ENCODE measurements around the gene WDR27. TPM values are rescaled to one million over a fixed set of nuclear protein-coding genes. Genes with fewer than 3 reads are reported as not detected.

WDR27 gene
- total RNA-seq, 4 donors from 2014 or later = 12.4 to 38.7 (median 27.6) TPM

DNA sequence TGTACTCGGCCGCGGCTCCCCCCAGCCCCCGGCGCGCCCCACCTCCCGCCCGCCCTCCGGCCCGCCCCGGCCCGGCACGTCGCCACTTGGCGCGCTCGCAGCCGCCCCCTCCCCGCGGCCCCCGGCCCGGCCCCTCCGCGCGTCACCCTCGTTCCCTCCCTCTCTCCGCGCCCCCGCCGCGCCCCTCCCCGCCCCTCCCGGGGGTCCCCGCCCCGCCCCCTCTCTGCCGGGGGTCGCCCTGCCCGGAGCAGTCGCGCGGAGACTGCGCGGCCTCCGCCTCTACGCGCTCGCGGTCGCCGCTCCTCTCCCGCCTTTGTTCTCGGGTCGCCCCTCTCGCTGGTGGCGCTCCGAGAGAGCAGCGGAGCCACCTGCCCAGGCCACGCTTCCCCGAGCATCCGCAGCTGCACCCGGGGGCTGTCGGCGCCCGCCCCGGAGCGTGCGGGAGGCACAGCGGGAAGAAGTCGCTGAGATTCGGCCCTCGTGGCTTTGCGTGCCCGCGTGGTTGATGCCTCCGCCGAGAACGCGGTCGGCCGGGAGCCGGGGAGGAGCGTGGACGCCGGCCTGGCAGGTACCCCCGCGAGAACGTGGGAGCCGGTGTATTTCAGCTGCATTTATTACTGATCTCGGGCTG, 22.8 kb upstream of the WDR27 start, which contains the start of gene PHF10:
PHF10 (minus strand) TSS at position 7 of the 631 bp plus-strand sequence. CDS start 569 bp downstream, outside the sequence.
- peak within 1 kb of the TSS; percentile 78 to 95 (median 82) for H3K4me3 ChIP-seq
- peak within 1 kb of the TSS; percentile 93 to 99 (median 96) for H3K27ac ChIP-seq
- intact Hi-C loops (cut with DNase I) = no loop called here
- WGBS, 2 donors = no CpG with 5 or more reads among the region's 89 CpGs
- no peaks in the 10 kb centered on the region for H3K9me3 ChIP-seq
- TF ChIP-seq POLR2A (IDR thresholded peaks at IDR 0.05) = no peak
- TF ChIP-seq, protein P1, sequence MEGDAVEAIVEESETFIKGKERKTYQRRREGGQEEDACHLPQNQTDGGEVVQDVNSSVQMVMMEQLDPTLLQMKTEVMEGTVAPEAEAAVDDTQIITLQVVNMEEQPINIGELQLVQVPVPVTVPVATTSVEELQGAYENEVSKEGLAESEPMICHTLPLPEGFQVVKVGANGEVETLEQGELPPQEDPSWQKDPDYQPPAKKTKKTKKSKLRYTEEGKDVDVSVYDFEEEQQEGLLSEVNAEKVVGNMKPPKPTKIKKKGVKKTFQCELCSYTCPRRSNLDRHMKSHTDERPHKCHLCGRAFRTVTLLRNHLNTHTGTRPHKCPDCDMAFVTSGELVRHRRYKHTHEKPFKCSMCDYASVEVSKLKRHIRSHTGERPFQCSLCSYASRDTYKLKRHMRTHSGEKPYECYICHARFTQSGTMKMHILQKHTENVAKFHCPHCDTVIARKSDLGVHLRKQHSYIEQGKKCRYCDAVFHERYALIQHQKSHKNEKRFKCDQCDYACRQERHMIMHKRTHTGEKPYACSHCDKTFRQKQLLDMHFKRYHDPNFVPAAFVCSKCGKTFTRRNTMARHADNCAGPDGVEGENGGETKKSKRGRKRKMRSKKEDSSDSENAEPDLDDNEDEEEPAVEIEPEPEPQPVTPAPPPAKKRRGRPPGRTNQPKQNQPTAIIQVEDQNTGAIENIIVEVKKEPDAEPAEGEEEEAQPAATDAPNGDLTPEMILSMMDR (IDR thresholded peaks at IDR 0.05) = no peak
- peaks cover 8 to 45% (median 11%) of the 10 kb centered on the region in 3 donors for H3K4me1 ChIP-seq
- no peaks in the 10 kb centered on the region for H3K36me3 ChIP-seq
- H3K27me3 ChIP-seq = no peaks in the 10 kb centered on the region
- no peak for DNase-seq

DNA sequence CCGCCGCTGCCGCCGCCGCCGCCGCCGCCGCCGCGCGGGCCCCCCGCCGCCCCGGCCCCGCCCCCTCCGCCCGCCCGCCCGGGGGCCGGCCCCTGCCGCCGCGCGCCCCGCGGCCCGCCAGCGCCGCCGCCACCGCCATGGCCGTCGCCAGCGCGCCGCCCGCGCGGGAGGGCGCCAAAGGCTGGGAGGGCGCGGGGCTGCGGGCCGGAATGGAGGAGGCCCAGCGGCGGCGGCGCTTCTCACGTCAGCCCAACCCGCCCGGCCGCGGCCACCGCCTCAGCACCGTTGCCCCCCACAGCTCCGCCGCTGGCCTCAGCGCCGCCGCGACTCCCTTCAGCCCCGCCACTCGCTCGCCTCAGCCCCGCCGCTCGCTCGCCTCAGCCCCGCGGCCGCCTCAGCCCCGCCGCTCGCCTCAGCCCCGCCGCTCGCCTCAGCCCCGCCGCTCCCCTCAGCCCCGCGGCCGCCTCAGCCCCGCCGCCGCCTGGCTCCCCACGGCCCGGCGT, 22.2 kb upstream of the WDR27 start:
- Histone ChIP-seq H3K27me3 (no peaks in the 10 kb centered on the region), H3K27ac (peak overlapping the region; percentile 93 to 99 (median 96)), H3K4me1 (peaks cover 8 to 45% (median 11%) of the 10 kb centered on the region in 3 donors), H3K4me3 (peak overlapping the region; percentile 72 to 95 (median 78)), H3K9me3 (no peaks in the 10 kb centered on the region), H3K36me3 (no peaks in the 10 kb centered on the region)
- intact Hi-C loops (cut with DNase I) = no loop called here
- DNase-seq = no peak
- peak in 1 of 4 donors; percentile 11 for TF ChIP-seq POLR2A (IDR thresholded peaks at IDR 0.05)
- TF ChIP-seq, protein P1 (IDR thresholded peaks at IDR 0.05) = no peak
- 40% methylated on average over 1 of the region's 89 CpGs; no CpG with 5 or more reads in 1 of the 2 donors for WGBS, 2 donors

DNA sequence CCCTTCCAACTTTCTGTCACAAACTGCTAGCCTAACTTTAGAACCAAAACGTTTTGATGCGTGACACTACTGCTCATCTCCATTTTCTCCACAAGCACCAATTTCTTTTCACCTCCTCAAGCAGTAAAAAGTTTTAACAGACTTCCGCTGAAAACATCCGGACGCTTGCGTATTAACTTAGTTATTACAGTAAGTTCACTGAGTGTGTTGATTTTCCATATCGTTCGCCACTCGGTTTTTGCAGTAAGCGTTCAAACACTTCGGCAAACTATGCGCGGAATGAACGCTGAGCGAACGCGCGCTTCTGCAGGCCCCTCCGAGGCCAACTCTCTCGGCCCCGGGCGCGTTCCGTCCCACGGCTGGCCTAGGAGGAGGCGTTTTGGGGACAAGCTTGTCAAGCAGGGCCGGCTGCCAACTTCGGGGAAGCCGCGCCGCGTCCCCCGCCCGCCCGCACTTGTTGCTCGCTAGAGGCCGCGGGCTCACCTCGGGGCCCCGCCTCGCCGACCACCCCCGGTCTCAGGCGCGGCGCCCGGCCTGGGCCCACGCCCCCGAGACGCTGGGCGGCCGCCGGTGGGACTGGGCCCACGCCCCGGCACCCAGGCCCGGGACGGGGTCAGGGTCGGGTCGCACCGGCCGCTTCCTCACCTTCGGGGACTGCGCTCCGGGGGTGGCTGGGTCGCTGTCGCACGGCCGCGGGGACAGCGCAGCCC, 21.5 kb upstream of the WDR27 start:
- Histone ChIP-seq H3K4me3 (peak overlapping the region; percentile 78 to 95 (median 82)), H3K36me3 (peaks cover 0 to 3% (median 0%) of the 10 kb centered on the region in 3 donors), H3K4me1 (peaks cover 8 to 49% (median 11%) of the 10 kb centered on the region in 3 donors), H3K27ac (peak overlapping the region; percentile 92 to 99 (median 95)), H3K9me3 (no peaks in the 10 kb centered on the region), H3K27me3 (no peaks in the 10 kb centered on the region)
- WGBS, 2 donors = 0% methylated on average over 6 to 21 of the region's 70 CpGs
- intact Hi-C loops (cut with DNase I) = no loop called here
- TF ChIP-seq, protein P1 (IDR thresholded peaks at IDR 0.05) = peak in 1 of 6 experiments; percentile 6
- peak in 2 of 4 donors; percentile 6 to 15 for TF ChIP-seq POLR2A (IDR thresholded peaks at IDR 0.05)
- DNase-seq = no peak

DNA sequence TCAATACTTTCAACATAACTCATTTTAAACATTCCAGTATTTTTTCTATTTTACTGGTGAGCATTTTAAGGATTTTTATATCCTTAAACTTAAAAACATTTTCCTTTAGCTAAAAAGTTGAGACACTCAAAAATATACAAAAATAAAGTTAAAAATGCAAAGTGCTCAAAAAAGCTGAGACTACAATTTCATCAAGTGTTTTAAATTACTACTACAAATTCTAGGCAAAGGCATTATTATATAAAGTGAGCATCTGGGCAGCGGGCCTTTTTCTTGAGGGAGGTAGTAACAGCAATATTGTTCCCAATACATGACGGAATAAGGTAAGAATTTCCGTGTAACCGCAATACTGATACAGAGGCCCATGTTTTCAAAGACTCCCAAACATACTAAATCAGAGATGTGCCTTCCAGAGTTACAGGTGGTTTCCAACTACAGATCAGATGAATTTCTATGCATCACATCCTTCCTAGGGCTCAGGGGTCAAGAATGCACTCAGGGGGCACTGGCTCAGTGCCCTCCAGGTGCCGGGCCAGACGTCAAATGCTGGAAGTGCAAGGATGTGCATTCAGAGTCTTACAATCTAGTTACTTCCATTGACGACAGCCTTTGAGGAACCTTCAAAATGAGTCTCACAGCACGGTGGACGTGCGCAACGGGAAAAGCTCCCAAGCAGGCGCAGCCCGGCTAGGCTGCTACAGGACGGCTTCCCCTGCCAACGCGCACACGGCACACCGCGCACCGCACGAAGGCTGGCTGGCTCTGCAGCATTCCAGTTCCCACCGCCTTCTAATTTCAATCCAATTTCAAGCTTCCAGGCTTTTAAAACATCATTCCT, 20.8 kb upstream of the WDR27 start:
- Histone ChIP-seq H3K27me3 (no peaks in the 10 kb centered on the region), H3K4me3 (peak overlapping the region; percentile 78 to 95 (median 82)), H3K36me3 (peaks cover 0 to 10% (median 0%) of the 10 kb centered on the region in 3 donors), H3K9me3 (no peaks in the 10 kb centered on the region), H3K4me1 (peaks cover 8 to 50% (median 11%) of the 10 kb centered on the region in 3 donors), H3K27ac (peak overlapping the region; percentile 92 to 99 (median 95))
- DNase-seq = no peak
- 2 to 5% methylated on average over 16 to 22 of the region's 22 CpGs for WGBS, 2 donors
- intact Hi-C loops (cut with DNase I) = no loop called here
- TF ChIP-seq, protein P1 (IDR thresholded peaks at IDR 0.05) = no peak
- no peak for TF ChIP-seq POLR2A (IDR thresholded peaks at IDR 0.05)

Data from esophagus squamous epithelium (tissue), 5 donors.